Measurements from ENCODE around the gene CENPW.

- TF ChIP-seq POLR2AphosphoS5 (IDR thresholded peaks at IDR 0.05; ENCODE audit: low read depth, low read length) (peak; percentile 67; the same call in 1 of the 2 replicates), POLR2A (IDR thresholded peaks at IDR 0.05; ENCODE audit: low read depth, low read length) (peak; percentile 57; the same call in 1 of the 2 replicates), TAF1 (IDR thresholded peaks at IDR 0.05; ENCODE audit: low read depth, low read length) (0 out of 2 replicates have a peak, but pooled peaks have one; percentile 35), PAX5 (IDR thresholded peaks at IDR 0.05; ENCODE audit: insufficient read depth, low read length, severe bottlenecking) (no peak), SPI1 (IDR thresholded peaks at IDR 0.05; ENCODE audit: low read depth, low read length) (0 out of 2 replicates have a peak, but pooled peaks have one; percentile 27)
Observed at GRCh38 chr6:126339796-126340609, at the start of gene CENPW.

Data from GM12891 (cell line).